GM21423 (cell line): ENCODE measurements around the gene ADARB1.
"Not testable (repeated sequence)": the region's sequence is repeated elsewhere in the genome, so short reads cannot be mapped to it uniquely, and the experiment has no call there.

Experiments used
- ATAC-seq: cut with Tn5 transposase; IDR thresholded peaks from one replicate; pipeline ENCODE4 v1.9.1; 2021; ENCODE audit warnings: mild to moderate bottlenecking, moderate library complexity; ENCODE audit not compliant: unreplicated experiment

Gene ADARB1, protein sequence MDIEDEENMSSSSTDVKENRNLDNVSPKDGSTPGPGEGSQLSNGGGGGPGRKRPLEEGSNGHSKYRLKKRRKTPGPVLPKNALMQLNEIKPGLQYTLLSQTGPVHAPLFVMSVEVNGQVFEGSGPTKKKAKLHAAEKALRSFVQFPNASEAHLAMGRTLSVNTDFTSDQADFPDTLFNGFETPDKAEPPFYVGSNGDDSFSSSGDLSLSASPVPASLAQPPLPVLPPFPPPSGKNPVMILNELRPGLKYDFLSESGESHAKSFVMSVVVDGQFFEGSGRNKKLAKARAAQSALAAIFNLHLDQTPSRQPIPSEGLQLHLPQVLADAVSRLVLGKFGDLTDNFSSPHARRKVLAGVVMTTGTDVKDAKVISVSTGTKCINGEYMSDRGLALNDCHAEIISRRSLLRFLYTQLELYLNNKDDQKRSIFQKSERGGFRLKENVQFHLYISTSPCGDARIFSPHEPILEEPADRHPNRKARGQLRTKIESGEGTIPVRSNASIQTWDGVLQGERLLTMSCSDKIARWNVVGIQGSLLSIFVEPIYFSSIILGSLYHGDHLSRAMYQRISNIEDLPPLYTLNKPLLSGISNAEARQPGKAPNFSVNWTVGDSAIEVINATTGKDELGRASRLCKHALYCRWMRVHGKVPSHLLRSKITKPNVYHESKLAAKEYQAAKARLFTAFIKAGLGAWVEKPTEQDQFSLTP

DNA sequence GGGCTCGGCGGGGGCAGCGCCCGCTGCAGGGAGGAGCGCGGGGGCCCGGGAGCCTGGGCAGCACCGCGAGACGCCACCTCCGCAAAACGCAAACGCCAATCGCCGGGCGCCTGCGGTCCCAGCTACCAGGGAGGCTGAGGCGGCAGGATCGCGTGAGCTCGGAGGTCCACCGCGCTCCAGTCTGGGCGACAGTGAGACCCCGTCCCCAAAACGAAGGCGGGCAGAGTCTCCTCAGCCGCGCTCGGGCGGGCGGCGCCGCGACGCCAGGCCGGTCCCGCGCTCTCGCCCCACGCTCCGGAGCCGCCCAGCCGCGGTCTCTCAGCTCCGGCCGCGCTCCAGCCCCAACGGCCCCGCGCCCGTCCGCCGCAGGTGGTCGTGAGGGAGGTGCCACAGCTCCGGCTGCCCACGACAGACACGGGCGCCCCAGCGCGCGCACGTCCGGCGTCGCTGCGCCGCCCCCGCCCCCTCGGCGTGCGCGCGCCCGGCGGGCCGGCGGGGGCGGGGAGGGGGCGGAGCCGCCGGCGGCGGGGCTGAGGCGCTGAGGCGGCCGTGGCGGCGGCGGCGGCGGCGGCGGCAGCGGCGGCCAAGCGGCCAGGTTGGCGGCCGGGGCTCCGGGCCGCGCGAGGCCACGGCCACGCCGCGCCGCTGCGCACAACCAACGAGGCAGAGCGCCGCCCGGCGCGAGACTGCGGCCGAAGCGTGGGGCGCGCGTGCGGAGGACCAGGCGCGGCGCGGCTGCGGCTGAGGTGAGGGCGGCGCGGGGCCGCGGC is at the start of gene ADARB1:
TSS of gene ADARB1 (plus strand) at position 533 of the 770 bp plus-strand sequence. CDS start 97,077 bp downstream, outside the sequence.
- ATAC-seq = peak; percentile 65

GRCh38 chr21:45026066-45026745 is 48.2 kb upstream of the ADARB1 start:
- ATAC-seq = no peak

- no peak for ATAC-seq
These were observed 47.6 kb upstream of the ADARB1 start for GRCh38 chr21:45026826-45027225.

DNA sequence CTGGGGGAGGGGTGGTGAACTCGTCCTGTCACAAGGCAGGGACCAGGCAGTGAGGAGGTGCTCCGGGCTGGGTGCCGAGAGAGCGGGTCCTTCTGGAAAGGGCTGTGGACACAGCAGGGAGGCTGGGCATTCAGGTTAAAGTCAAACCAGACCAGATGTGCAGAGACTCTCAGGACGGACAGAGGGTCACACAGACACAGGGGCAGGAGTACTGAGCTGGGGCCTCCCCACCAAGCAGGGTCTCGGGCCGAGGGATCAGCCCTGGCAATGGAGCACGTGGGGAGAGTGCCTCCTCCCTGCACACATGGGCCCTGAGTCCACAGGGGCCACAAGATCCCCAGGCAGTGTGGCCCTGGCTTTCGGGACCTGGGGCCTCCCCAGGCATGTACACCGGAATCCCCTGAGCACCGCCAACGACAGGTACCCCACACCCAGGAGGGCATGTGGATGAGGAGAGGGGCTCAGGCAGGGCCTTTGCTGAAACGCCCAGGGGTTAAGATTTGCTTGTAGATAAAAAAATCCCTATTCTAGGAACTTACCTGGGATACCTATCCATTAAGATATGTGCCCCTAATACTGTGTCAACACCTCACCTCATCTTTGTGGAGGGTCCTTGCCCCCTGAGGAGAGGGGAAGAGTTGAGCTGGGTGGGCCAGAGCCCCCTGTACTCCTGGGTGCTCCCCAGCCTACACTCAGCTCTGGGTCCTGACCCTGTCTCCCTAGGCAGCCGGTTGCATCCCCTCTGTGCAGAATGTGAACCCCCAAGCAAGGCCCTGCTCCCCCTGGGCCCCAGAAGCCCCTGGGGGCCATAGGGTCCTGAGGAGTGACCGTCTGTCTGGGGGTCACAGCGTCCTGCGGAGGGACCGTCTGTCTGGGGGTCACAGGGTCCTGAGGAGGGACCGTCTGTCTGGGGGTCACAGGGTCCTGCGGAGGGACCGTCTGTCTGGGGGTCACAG is 46.9 kb upstream of the ADARB1 start:
- ATAC-seq = no peak

DNA sequence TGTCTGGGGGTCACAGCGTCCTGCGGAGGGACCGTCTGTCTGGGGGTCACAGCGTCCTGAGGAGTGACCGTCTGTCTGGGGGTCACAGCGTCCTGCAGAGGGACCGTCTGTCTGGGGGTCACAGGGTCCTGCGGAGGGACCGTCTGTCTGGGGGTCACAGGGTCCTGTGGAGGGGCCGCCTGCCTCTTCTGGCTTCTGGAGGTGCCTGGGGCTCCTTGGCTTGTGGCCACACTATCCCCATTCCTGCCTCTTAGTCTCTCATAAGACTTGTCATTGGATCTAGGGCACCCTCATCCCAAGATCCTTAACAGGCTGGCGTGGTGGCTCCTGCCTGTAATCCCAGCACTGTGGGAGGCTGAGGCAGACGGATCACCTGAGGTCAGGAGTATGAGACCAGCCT is 45.7 kb upstream of the ADARB1 start:
- not testable (repeated sequence) for ATAC-seq

GRCh38 chr21:45029298-45029947 is 45.0 kb upstream of the ADARB1 start:
- no peak for ATAC-seq

DNA sequence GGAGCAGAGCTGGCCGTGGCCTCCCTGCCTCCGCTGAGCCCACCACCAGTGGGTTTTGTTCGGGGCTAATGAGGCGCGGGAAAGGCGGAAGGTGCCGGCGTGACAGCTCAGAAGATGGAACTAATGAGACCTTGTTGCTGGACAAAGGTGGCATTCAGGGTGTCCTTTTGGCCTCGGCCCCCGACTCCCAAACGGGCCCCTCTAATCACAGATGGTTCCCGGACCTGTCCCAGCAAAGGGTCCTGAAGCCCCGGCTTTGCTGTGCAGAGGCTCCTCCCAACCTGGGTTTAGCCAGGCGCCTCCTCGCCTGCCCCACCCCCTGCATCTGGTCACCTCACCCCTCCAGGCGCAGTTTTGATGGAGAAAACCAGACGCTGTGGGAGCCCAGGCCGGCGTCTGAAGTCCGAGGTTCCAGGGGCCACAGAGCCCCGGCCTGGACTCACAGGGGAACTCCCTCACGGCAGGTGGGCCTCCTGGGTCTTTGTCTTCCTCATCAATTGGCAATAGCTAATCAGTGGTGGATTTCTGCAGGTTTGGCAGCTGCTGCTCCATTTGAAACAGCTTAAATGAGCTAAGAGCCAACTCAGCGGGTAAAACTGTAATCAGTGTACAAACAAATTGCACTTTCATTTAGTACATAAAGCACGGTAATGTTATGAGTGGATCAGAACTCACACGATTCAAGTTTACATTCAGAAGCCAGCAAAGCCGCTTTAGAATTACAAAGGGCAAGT is 44.3 kb upstream of the ADARB1 start:
- ATAC-seq = no peak

GRCh38 chr21:45030682-45031570 is 43.5 kb upstream of the ADARB1 start:
- no peak for ATAC-seq

DNA sequence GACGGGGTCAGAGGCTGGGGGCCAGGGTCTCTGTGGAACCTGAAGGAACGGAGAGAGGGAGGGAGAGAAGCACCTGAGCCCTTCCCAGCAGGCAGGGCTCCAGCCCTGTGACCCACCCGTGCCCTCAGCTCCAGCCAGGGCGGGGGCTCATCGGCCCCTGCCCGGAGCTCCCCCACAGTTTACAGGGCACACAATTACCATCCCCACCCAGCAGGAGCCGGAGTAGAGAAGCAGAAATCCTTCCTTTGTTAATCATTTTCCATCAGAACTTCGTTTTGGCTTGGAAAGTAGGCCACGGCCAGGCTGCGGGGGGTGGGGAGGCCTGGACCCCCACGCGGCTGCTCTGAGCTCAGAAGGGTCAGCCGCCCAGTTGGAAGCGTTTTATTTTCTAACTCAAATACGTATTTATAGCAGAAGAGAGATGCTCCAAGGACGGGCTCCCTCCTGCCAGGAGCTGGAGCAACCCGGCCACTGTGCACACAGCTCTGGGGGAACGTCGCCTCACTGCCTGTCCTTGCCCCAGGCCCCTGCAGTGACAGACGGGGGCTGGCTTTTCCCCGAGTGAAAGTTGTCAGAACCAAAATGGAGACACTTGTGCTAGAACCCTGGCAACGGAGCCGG is 42.7 kb upstream of the ADARB1 start:
- no peak for ATAC-seq

GRCh38 chr21:45032332-45032731 is 42.0 kb upstream of the ADARB1 start:
- ATAC-seq = no peak

DNA sequence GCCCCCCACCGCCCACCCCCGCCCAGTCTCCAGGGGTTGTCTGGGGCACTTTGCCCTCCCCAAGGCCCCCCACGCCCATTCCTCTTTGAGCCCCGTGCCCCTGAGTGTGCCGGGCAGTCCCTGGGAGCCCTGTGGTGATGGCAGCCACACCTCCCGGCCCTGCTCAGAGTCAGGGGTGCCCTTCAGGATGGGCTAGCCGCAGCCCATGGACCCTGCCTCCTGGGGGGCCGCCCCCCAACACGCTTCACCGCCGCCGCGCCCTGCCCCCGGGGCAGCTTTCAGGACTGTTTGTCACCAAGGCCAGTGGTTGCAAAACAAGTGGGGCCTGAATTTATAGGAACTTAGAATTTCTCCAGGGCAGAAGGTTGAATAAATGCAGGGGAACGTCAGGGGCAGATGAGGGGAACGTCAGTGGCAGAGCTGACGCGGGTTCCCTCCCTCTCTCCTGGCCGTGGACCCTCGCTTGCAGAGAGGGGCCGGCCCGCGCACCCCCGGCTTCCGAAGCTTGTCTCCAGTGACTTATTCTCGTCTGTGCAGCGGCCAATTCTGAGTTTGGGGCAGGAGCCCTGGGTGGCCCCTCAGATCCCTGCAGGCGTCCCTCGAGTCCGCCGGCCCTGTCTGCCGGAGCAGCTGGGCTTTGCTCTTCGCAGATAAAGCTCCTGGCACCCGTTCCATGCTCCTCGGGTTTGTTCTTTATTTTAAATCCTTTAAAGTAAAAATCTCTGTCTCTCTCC is 41.2 kb upstream of the ADARB1 start:
- ATAC-seq = no peak

- no peak for ATAC-seq
These were observed 40.4 kb upstream of the ADARB1 start for GRCh38 chr21:45033791-45034555.

- ATAC-seq = no peak
These were observed 39.6 kb upstream of the ADARB1 start for GRCh38 chr21:45034556-45035476.

- no peak for ATAC-seq
These were observed 38.9 kb upstream of the ADARB1 start for GRCh38 chr21:45035477-45035848.

DNA sequence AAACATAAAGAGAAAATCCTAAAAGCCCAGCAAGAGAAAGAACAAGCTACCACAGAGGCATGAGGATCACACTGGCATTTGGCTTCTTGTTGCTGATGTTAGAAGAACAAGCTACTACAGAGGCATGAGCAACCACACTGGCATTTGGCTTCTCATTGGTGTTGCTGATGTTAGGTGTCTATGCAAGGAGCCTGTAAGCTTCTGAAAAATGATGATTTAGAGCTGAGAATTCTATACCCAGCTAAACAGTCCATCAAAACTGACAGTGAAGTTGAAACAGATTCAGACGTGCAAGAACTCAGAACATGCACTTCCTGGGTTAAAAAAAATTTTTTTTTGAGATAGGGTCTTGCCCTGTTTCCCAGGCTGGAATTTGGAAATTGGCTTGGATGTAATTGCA is 37.8 kb upstream of the ADARB1 start:
- ATAC-seq = no peak
